Right cardiac atrium (tissue), 5 donors: Measurements from ENCODE around the gene NUP93. TPM values are rescaled to one million over a fixed set of nuclear protein-coding genes. Genes with fewer than 3 reads are reported as not detected.

Experiments
- ATAC-seq, 2 donors: fragments of 200-7000 bp; cut with Tn5 transposase; one replicate each; pipeline versions ENCODE4 v1.8.0 to v1.9.1; 2020; ENCODE audit warnings: moderate library complexity in 2 of 2, mild to moderate bottlenecking in 1 of 2
- DNase-seq, 3 donors: peaks; one replicate each; pipeline ENCODE4 v3.0.0-alpha.2; 2020
- H3K27ac ChIP-seq: one replicate; pipeline ENCODE4 v1.5.1; 2013; ENCODE audit warnings: mild to moderate bottlenecking, low read length, control low read depth, moderate library complexity
- H3K27me3 ChIP-seq: one replicate; pipeline ENCODE4 v1.6.1; 2013; ENCODE audit not compliant: control insufficient read depth, insufficient read depth
- H3K4me1 ChIP-seq: one replicate; pipeline ENCODE4 v1.6.1; 2013; ENCODE audit warnings: low read length; ENCODE audit not compliant: control insufficient read depth, insufficient read depth
- H3K4me3 ChIP-seq: one replicate; pipeline ENCODE4 v1.5.1; 2013; ENCODE audit warnings: low read length, control low read depth
- H3K9me3 ChIP-seq: one replicate; pipeline ENCODE4 v1.6.1; 2013; ENCODE audit warnings: low read length; ENCODE audit not compliant: control insufficient read depth
- WGBS: extraction: QIAGEN DNeasy Blood & Tissue Kit; methylation state at CpG from one replicate; pipeline ENCODE4 v1.1.7; 2013; 5-methylcytosine and 5-hydroxymethylcytosine counted together
- intact Hi-C, 4 donors: fragments of 100-400 bp; cut with DNase I; formaldehyde crosslinking; loops; one replicate each; pipeline versions ENCODE4 v1.11.0 to v1.14.0; 2022 to 2023
- polyA plus RNA-seq: library from polyadenylated mRNA; stranded (reverse); fragments of 200-250 nt; gene quantifications from one replicate; pipeline ENCODE4 v1.2.3, GENCODE V29; 2013
- total RNA-seq, 4 donors: library from RNA; stranded (reverse); fragmentation: NEBNext Ultra II Directional; extraction: Animal tissue kit (Norgen Biotek cat#: 25700); gene quantifications; one replicate each; pipeline ENCODE4 v1.2.1, GENCODE V29; 2021
- donor health status: healthy with polysubstance abuse.
- donor health status: DM: no; HTN: yes; CAD: no.
- donor health status: DM: no; HTN: no; CAD: no.
- donor health status: DM: no; HTN: yes; CAD: no; lungs with severe emphysema.
- donor health status: DM: yes; HTN: yes; CAD: no.

Gene NUP93
- total and polyA plus RNA-seq, 5 donors: 18.9 to 36.0 (median 29.3) TPM

GRCh38 chr16:56849690-56850680, 120.1 kb downstream of the NUP93 start:
- Histone ChIP-seq H3K4me1 (peaks cover 4% of the 10 kb centered on the region), H3K4me3 (no peak overlapping the region), H3K9me3 (no peaks in the 10 kb centered on the region), H3K27ac (no peak overlapping the region), H3K27me3 (no peaks in the 10 kb centered on the region)
- DNase-seq: no peak
- 86% methylated on average over 11 of the region's 11 CpGs for WGBS
- ATAC-seq: no peak
- intact Hi-C loops: no loop called here

- Histone ChIP-seq H3K4me3 (no peak overlapping the region), H3K9me3 (no peaks in the 10 kb centered on the region), H3K27ac (no peak overlapping the region), H3K27me3 (no peaks in the 10 kb centered on the region), H3K4me1 (peaks cover 4% of the 10 kb centered on the region)
- WGBS: 63% methylated on average over 8 of the region's 8 CpGs
- no peak for ATAC-seq
- intact Hi-C loops: no loop called here
- DNase-seq: no peak
These were observed 121.9 kb downstream of the NUP93 start for GRCh38 chr16:56851671-56852400.

- Histone ChIP-seq H3K27ac (no peak overlapping the region), H3K4me1 (peaks cover 4% of the 10 kb centered on the region), H3K9me3 (no peaks in the 10 kb centered on the region), H3K27me3 (no peaks in the 10 kb centered on the region), H3K4me3 (no peak overlapping the region)
- intact Hi-C loops: no loop called here
- ATAC-seq (no peak), DNase-seq (no peak)
- 66% methylated on average over 3 of the region's 3 CpGs for WGBS
These were observed 122.4 kb downstream of the NUP93 start for GRCh38 chr16:56852401-56852730.

GRCh38 chr16:56852968-56853367, 123.0 kb downstream of the NUP93 start:
- Histone ChIP-seq H3K27me3 (no peaks in the 10 kb centered on the region), H3K27ac (no peak overlapping the region), H3K4me3 (no peak overlapping the region), H3K4me1 (peaks cover 3% of the 10 kb centered on the region), H3K9me3 (no peaks in the 10 kb centered on the region)
- intact Hi-C loops: no loop called here
- ATAC-seq (no peak), DNase-seq (no peak)
- WGBS: 97% methylated on average over 11 of the region's 11 CpGs

- DNase-seq (no peak), ATAC-seq (no peak)
- Histone ChIP-seq H3K9me3 (no peaks in the 10 kb centered on the region), H3K27me3 (no peaks in the 10 kb centered on the region), H3K4me3 (no peak overlapping the region), H3K27ac (no peak overlapping the region), H3K4me1 (no peaks in the 10 kb centered on the region)
- 91% methylated on average over 6 of the region's 6 CpGs for WGBS
- intact Hi-C loops: no loop called here
These were observed 125.3 kb downstream of the NUP93 start for GRCh38 chr16:56855201-56855600.

GRCh38 chr16:56855946-56856345, 126.0 kb downstream of the NUP93 start:
- DNase-seq (no peak), ATAC-seq (no peak)
- Histone ChIP-seq H3K4me1 (no peaks in the 10 kb centered on the region), H3K4me3 (no peak overlapping the region), H3K27me3 (no peaks in the 10 kb centered on the region), H3K9me3 (no peaks in the 10 kb centered on the region), H3K27ac (no peak overlapping the region)
- 63% methylated on average over 4 of the region's 4 CpGs for WGBS
- intact Hi-C loops: no loop called here

- Histone ChIP-seq H3K9me3 (no peaks in the 10 kb centered on the region), H3K4me3 (no peak overlapping the region), H3K4me1 (no peaks in the 10 kb centered on the region), H3K27ac (no peak overlapping the region), H3K27me3 (no peaks in the 10 kb centered on the region)
- intact Hi-C loops: no loop called here
- ATAC-seq (no peak), DNase-seq (no peak)
- 64% methylated on average over 6 of the region's 6 CpGs for WGBS
These were observed 127.0 kb downstream of the NUP93 start for GRCh38 chr16:56856876-56857447.

- DNase-seq: peak in 1 of 3 donors; percentile 62
- 88% methylated on average over 14 of the region's 14 CpGs for WGBS
- ATAC-seq: no peak
These were observed 128.4 kb downstream of the NUP93 start for GRCh38 chr16:56858374-56858773.

GRCh38 chr16:56859636-56860035, 129.7 kb downstream of the NUP93 start:
- WGBS: 88% methylated on average over 2 of the region's 2 CpGs
- ATAC-seq: no peak
- Histone ChIP-seq H3K4me3 (no peak overlapping the region), H3K27me3 (no peaks in the 10 kb centered on the region), H3K27ac (no peak overlapping the region), H3K9me3 (no peaks in the 10 kb centered on the region), H3K4me1 (no peaks in the 10 kb centered on the region)
- DNase-seq: no peak
- intact Hi-C loops: loop anchor here in 3 of 4 donors (10.0 kb wide), 2 partner anchors 95 to 185 kb away; no protein-coding TSS in a partner anchor

More at GRCh38 chr16:56858374-56858773, 128.4 kb downstream of the NUP93 start:
- intact Hi-C loops: no loop called here
- Histone ChIP-seq H3K27me3 (no peaks in the 10 kb centered on the region), H3K27ac (no peak overlapping the region), H3K4me3 (no peak overlapping the region), H3K9me3 (no peaks in the 10 kb centered on the region), H3K4me1 (no peaks in the 10 kb centered on the region)

- Histone ChIP-seq H3K4me1 (no peaks in the 10 kb centered on the region), H3K27ac (no peak overlapping the region), H3K27me3 (no peaks in the 10 kb centered on the region), H3K4me3 (no peak overlapping the region), H3K9me3 (no peaks in the 10 kb centered on the region)
- WGBS: 64% methylated on average over 9 of the region's 9 CpGs
- DNase-seq: no peak
- no peak for ATAC-seq
- intact Hi-C loops: loop anchor here in 3 of 4 donors (10.0 kb wide), 2 partner anchors 94 to 184 kb away; no protein-coding TSS in a partner anchor
These were observed 130.5 kb downstream of the NUP93 start for GRCh38 chr16:56860226-56861020.
